Vagina (tissue), 2 donors: Measurements from ENCODE around the gene TRPV5. TPM values are rescaled to one million over a fixed set of nuclear protein-coding genes. Genes with fewer than 3 reads are reported as not detected.

Experiments used
- DNase-seq, 2 donors: peaks; one replicate each; pipeline ENCODE4 v3.0.0-alpha.2; 2017; ENCODE audit errors: extremely low spot score in 2 of 2
- H3K27ac ChIP-seq: fragments of 200-600 bp; sonication (generic); one replicate; pipeline ENCODE4 v1.5.1; 2019
- H3K27me3 ChIP-seq: fragments of 200-600 bp; sonication (generic); one replicate; pipeline ENCODE4 v1.5.1; 2019
- H3K36me3 ChIP-seq, 2 donors: fragments of 200-600 bp; sonication (generic); one replicate each; pipeline ENCODE4 v1.5.1; 2017 to 2019
- H3K4me1 ChIP-seq: fragments of 200-600 bp; sonication (generic); one replicate; pipeline ENCODE4 v1.5.1; 2019
- H3K4me3 ChIP-seq, 2 donors: fragments of 200-600 bp; sonication (generic); 1 replicate in 1 of 2; 2 replicates in 1 of 2; pipeline ENCODE4 v1.5.1; 2016 to 2019
- H3K9me3 ChIP-seq: fragments of 200-600 bp; sonication (generic); one replicate; pipeline ENCODE4 v1.5.1; 2019
- CTCF ChIP-seq, 3 experiments: fragments of 450-650 bp in 2 of 3; fragments of 200-600 bp in 1 of 3; sonication (generic) in 1 of 3; IDR thresholded peaks; one replicate each; pipeline ENCODE4 v1.5.1; 2017 to 2019; ENCODE audit warnings: antibody characterized with exemption in 3 of 3, mild to moderate bottlenecking in 2 of 3, moderate library complexity in 2 of 3
- POLR2A ChIP-seq, 2 donors: fragments of 450-650 bp; IDR thresholded peaks; one replicate each; pipeline ENCODE4 v1.6.1; 2017; ENCODE audit warnings: antibody characterized with exemption in 2 of 2, mild to moderate bottlenecking in 2 of 2, moderate library complexity in 2 of 2
- POLR2AphosphoS5 ChIP-seq, 2 donors: sonication (generic); formaldehyde crosslinking; IDR thresholded peaks; one replicate each; pipeline ENCODE4 v1.9.0; 2017; ENCODE audit warnings: antibody characterized with exemption in 2 of 2, mild to moderate bottlenecking in 2 of 2, low read depth in 1 of 2; ENCODE audit not compliant: insufficient read depth in 1 of 2
- intact Hi-C: fragments of 100-400 bp; cut with DNase I; formaldehyde crosslinking; loops from one replicate; pipeline ENCODE4 v1.15.1; 2023
- total RNA-seq: library from RNA; depleted of rRNA; stranded (reverse); fragments of >200 nt; gene quantifications from one replicate; pipeline ENCODE4 v1.2.3, GENCODE V29; 2016

TRPV5 gene
- total RNA-seq, 1 donor from 2014 or later: not detected

GRCh38 chr7:142864980-142865747, 68.4 kb downstream of the TRPV5 start:
- peaks cover 13% of the 10 kb centered on the region for H3K4me1 ChIP-seq
- H3K27me3 ChIP-seq: no peaks in the 10 kb centered on the region
- no peaks in the 10 kb centered on the region for H3K9me3 ChIP-seq
- peak; percentile 81 to 85 for DNase-seq
- intact Hi-C loops: no loop called here
- no peak overlapping the region for H3K27ac ChIP-seq
- H3K36me3 ChIP-seq: peaks cover 0 to 45% of the 10 kb centered on the region in 2 donors
- no peak for TF ChIP-seq POLR2A (IDR thresholded peaks at IDR 0.05)
- no peak for TF ChIP-seq POLR2AphosphoS5 (IDR thresholded peaks at IDR 0.05; ENCODE audit: insufficient read depth in 1 of 2, low read depth in 1 of 2)
- TF ChIP-seq CTCF (IDR thresholded peaks at IDR 0.05): no peak
- H3K4me3 ChIP-seq: no peak overlapping the region

DNA sequence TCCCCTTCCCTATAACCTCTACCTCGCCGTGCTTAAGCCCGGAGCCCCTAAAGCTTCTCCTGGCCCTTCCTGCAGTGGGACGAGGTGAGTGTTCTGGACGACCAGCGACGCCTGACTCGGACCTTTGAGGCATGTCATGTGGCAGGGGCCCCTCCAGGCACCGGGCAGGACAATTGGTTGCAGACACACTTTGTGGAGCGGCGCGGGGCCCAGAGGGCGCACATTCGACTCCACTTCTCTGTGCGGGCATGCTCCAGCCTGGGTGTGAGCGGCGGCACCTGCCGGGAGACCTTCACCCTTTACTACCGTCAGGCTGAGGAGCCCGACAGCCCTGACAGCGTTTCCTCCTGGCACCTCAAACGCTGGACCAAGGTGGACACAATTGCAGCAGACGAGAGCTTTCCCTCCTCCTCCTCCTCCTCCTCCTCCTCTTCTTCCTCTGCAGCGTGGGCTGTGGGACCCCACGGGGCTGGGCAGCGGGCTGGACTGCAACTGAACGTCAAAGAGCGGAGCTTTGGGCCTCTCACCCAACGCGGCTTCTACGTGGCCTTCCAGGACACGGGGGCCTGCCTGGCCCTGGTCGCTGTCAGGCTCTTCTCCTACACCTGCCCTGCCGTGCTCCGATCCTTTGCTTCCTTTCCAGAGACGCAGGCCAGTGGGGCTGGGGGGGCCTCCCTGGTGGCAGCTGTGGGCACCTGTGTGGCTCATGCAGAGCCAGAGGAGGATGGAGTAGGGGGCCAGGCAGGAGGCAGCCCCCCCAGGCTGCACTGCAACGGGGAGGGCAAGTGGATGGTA, 69.5 kb downstream of the TRPV5 start:
- intact Hi-C loops: no loop called here
- H3K9me3 ChIP-seq: no peaks in the 10 kb centered on the region
- H3K27ac ChIP-seq: no peak overlapping the region
- no peak for TF ChIP-seq POLR2AphosphoS5 (IDR thresholded peaks at IDR 0.05; ENCODE audit: insufficient read depth in 1 of 2, low read depth in 1 of 2)
- no peak for TF ChIP-seq CTCF (IDR thresholded peaks at IDR 0.05)
- TF ChIP-seq POLR2A (IDR thresholded peaks at IDR 0.05): no peak
- DNase-seq: peak in 1 of 2 donors; percentile 85
- H3K4me1 ChIP-seq: peaks cover 24% of the 10 kb centered on the region
- H3K4me3 ChIP-seq: no peak overlapping the region
- H3K27me3 ChIP-seq: no peaks in the 10 kb centered on the region
- peaks cover 0 to 36% of the 10 kb centered on the region in 2 donors for H3K36me3 ChIP-seq

GRCh38 chr7:142862786-142863400, 70.7 kb downstream of the TRPV5 start:
- no peak overlapping the region for H3K27ac ChIP-seq
- peaks cover 0 to 25% of the 10 kb centered on the region in 2 donors for H3K36me3 ChIP-seq
- TF ChIP-seq POLR2AphosphoS5 (IDR thresholded peaks at IDR 0.05; ENCODE audit: insufficient read depth in 1 of 2, low read depth in 1 of 2): no peak
- TF ChIP-seq CTCF (IDR thresholded peaks at IDR 0.05): no peak
- no peak for TF ChIP-seq POLR2A (IDR thresholded peaks at IDR 0.05)
- no peaks in the 10 kb centered on the region for H3K27me3 ChIP-seq
- H3K4me3 ChIP-seq: no peak overlapping the region
- intact Hi-C loops: no loop called here
- peaks cover 27% of the 10 kb centered on the region for H3K4me1 ChIP-seq
- no peak for DNase-seq
- H3K9me3 ChIP-seq: no peaks in the 10 kb centered on the region

DNA sequence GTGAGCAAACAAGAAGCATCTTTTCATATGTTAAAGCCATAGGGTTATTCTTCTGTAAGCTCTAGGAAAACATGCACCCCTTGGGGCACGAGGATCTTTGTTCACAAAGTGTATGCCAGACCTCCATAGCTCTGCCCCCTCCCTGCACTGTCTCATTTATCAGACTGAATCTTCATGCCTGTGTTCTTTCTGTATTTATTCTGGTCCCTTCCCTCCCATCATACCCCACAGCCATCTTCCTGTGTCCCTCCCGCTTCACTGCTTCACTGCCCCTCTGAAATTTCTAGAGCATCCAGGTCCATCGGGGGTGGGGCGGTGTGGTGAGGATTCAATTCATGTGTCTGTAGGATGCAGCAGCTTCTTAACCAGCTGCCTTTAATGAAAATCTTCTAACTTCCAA, 71.2 kb downstream of the TRPV5 start:
- intact Hi-C loops: no loop called here
- Histone ChIP-seq H3K27ac (no peak overlapping the region), H3K36me3 (peaks cover 0 to 20% of the 10 kb centered on the region in 2 donors), H3K4me1 (peaks cover 33% of the 10 kb centered on the region), H3K27me3 (no peaks in the 10 kb centered on the region), H3K4me3 (no peak overlapping the region), H3K9me3 (no peaks in the 10 kb centered on the region)
- no peak for DNase-seq
- TF ChIP-seq CTCF (IDR thresholded peaks at IDR 0.05) (no peak), POLR2A (IDR thresholded peaks at IDR 0.05) (no peak), POLR2AphosphoS5 (IDR thresholded peaks at IDR 0.05; ENCODE audit: insufficient read depth in 1 of 2, low read depth in 1 of 2) (no peak)
